Measurements from ENCODE around the gene GAD1. TPM values are rescaled to one million over a fixed set of nuclear protein-coding genes. Genes with fewer than 3 reads are reported as not detected.

Gene GAD1
- total RNA-seq, 1 donor from 2014 or later, result 5.3 TPM

DNA sequence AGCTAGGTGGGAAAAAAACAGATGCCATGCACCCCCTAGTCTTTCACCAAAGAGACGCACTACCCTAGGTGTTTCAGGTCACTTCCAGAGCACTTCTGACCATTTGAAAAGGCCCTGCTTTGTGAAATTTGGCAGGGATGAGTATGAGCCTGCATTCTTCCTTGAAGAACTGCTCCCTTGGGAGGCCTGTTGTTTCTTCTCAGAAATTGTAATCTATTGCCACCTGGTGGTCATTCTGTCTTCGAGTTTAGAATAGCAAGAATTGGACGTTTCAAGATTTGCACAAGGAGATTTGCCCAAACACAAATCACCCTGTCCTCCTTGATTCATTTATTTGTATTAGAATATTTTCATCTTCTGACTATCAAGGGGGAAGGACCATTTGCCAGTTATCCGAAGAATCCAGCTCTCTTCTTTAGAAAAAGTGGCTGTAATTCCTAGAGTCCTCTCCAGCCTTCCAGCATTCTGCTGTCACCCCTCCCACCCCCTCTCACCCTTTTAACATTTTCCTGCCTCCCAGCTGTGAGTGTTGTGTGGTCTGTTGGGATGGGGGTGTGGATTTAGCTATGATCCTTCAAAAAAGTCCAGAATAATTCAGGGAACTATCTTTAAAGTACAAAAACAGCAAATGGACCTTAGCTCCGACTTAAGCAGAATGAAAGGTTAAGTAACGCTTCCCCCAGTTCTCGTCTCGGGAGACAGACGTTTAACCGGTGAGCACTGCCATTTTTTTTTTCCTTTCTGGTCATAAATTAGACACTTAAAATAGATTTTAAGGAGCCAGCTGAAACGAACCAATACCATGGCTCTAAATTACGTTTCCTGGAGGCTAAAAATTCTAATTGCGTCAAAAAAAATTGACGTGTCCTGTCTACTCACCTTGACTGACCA lies 3.7 kb upstream of the GAD1 start:
- DNase-seq (ENCODE audit: low spot score), result no peak
- peaks cover 3% of the 10 kb centered on the region for H3K36me3 Mint-ChIP-seq (ENCODE audit: low read depth)
- H3K27ac Mint-ChIP-seq, result no peak overlapping the region
- H3K27me3 Mint-ChIP-seq (ENCODE audit: insufficient read depth), result peaks cover 67% of the 10 kb centered on the region
- H3K9me3 Mint-ChIP-seq, result no peaks in the 10 kb centered on the region
- no peak overlapping the region for H3K4me3 Mint-ChIP-seq
- intact Hi-C loops (cut with micrococcal nuclease), result loop anchor here (1.0 to 2.0 kb wide), 6 partner anchors 42 to 489 kb away; partner anchors contain the start of gene ERICH2
- peaks cover 21% of the 10 kb centered on the region for H3K4me1 Mint-ChIP-seq (ENCODE audit: low read depth)

DNA sequence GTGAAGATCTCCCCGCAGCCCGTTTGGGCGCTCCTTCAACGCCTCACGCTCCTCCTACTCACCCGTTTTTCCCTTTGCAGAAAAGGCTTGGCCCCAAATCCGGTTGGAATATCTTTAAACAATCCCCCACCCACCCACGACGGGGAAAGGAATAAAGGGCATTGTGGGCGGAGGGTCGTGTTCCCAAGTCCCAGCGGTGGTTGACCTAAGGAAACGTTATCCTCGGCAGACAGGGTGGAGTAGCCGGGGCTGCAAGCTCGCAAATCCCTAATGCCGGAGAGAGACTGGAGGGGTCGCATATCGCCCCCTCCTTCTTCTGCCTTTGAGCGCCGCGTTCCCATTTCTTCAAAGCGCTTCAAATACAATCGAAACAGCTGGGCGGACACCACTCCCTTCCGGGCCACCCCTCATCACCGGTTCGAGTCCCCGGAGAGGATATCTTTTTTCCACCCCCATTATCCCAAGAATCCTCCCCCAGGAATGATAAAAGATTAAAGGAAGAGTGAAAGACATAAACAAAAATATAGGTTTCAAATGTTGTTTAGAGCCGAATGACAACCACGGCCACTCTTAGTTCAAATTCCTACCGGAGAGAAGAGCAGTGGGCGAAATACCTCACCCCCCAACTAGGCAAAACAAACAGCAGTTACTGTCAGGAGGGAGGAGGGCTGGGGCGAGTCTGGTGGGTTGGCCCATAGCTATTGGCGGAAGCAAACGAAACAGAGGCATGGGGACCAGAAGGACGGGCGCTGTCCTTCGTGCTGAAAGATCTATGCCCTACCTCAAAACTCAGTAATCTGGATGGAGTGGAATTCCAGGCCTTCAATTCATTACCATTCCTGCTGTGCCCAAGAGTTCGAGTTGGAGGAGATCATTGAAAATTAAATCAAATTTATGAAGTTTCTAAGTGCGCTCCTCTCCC lies 2.8 kb upstream of the GAD1 start:
- intact Hi-C loops (cut with micrococcal nuclease), result loop anchor here (2.0 kb wide), 1 partner anchor 43 kb away; the partner anchor contains the start of gene ERICH2
- H3K4me3 Mint-ChIP-seq, result peak overlapping the region; percentile 5
- peaks cover 3% of the 10 kb centered on the region for H3K36me3 Mint-ChIP-seq (ENCODE audit: low read depth)
- DNase-seq (ENCODE audit: low spot score), result no peak
- no peaks in the 10 kb centered on the region for H3K9me3 Mint-ChIP-seq
- H3K4me1 Mint-ChIP-seq (ENCODE audit: low read depth), result peaks cover 28% of the 10 kb centered on the region
- H3K27ac Mint-ChIP-seq, result peak overlapping the region; percentile 48
- peaks cover 71% of the 10 kb centered on the region for H3K27me3 Mint-ChIP-seq (ENCODE audit: insufficient read depth)

- no peak for DNase-seq (ENCODE audit: low spot score)
- Mint-ChIP-seq H3K27me3 (ENCODE audit: insufficient read depth) (peaks cover 78% of the 10 kb centered on the region), H3K36me3 (ENCODE audit: low read depth) (peaks cover 3% of the 10 kb centered on the region), H3K4me3 (no peak overlapping the region), H3K4me1 (ENCODE audit: low read depth) (peaks cover 29% of the 10 kb centered on the region), H3K27ac (peak overlapping the region; percentile 38), H3K9me3 (no peaks in the 10 kb centered on the region)
- intact Hi-C loops (cut with micrococcal nuclease), result loop anchor here (1.0 to 5.0 kb wide), 3 partner anchors 99 to 1288 kb away; partner anchors contain the start of genes DLX2 and SP5
Measured at GRCh38 chr2:170814533-170815230, 2.0 kb upstream of the GAD1 start.

DNA sequence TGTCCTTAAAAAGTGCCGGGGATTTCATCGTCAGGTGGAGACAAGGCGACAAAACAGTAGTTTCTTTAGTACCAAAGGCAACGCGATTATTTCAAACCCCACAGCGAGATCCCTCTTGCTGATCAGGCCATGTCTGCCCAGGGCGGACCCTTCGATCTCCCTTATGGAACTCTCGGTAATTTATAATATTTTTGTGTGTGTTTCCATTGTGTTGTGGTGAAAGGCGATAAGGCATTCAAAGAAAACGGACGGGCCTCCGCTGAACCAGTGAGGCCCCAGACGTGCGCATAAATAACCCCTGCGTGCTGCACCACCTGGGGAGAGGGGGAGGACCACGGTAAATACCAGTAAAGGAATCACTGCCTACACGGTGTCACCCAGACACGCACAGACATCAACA lies 1.4 kb upstream of the GAD1 start:
- peaks cover 80% of the 10 kb centered on the region for H3K27me3 Mint-ChIP-seq (ENCODE audit: insufficient read depth)

DNA sequence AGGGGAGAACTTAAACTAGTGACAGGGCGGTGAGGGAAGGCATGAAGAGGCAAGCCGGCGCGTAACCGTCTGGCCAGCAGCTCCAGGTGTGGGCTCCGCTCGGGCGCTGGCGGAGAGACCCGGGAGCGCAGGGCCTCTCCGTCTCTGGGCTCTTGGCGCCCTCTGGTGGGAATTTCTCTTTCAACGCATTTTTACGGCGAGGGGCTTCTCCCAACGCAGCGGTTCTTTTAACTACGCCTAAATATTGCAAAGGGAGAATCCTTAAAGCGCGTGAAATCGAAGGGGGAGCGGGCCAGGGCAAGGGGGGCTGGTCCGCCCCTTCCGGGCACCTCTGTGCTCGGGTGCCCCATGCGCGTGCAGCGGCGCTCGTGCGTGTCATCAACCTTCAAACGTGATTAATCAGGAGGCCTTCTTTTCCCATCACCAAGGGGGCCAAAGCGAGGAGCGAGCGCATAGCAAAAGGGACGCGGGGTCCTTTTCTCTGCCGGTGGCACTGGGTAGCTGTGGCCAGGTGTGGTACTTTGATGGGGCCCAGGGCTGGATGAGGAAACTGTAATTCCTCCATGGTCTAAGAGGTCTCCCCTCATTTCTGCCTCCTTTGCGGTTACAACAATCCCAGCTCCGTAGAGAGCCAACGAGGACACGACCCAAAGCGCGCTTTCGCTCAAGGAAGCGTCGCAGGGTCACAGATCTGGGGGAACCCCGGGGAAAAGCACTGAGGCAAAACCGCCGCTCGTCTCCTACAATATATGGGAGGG lies 762 bp upstream of the GAD1 start:
- peak overlapping the region; percentile 77 for H3K27ac Mint-ChIP-seq
- peak overlapping the region; percentile 79 for H3K4me3 Mint-ChIP-seq
- peaks cover 5% of the 10 kb centered on the region for H3K36me3 Mint-ChIP-seq (ENCODE audit: low read depth)
- peaks cover 83% of the 10 kb centered on the region for H3K27me3 Mint-ChIP-seq (ENCODE audit: insufficient read depth)
- intact Hi-C loops (cut with micrococcal nuclease), result loop anchor here (1.0 to 5.0 kb wide), 6 partner anchors 57 to 1286 kb away; partner anchors contain the start of genes DLX2 and SP5
- no peaks in the 10 kb centered on the region for H3K9me3 Mint-ChIP-seq
- peaks cover 35% of the 10 kb centered on the region for H3K4me1 Mint-ChIP-seq (ENCODE audit: low read depth)
- DNase-seq (ENCODE audit: low spot score), result peak; percentile 54

More for the DNA sequence above, 1.4 kb upstream of the GAD1 start:
- H3K27ac Mint-ChIP-seq, result peak overlapping the region; percentile 77
- DNase-seq (ENCODE audit: low spot score), result no peak
- peaks cover 29% of the 10 kb centered on the region for H3K4me1 Mint-ChIP-seq (ENCODE audit: low read depth)
- no peaks in the 10 kb centered on the region for H3K9me3 Mint-ChIP-seq
- peaks cover 3% of the 10 kb centered on the region for H3K36me3 Mint-ChIP-seq (ENCODE audit: low read depth)
- H3K4me3 Mint-ChIP-seq, result peak overlapping the region; percentile 70
- intact Hi-C loops (cut with micrococcal nuclease), result loop anchor here (1.0 to 5.0 kb wide), 3 partner anchors 100 to 1287 kb away; partner anchors contain the start of genes DLX2 and SP5

DNA sequence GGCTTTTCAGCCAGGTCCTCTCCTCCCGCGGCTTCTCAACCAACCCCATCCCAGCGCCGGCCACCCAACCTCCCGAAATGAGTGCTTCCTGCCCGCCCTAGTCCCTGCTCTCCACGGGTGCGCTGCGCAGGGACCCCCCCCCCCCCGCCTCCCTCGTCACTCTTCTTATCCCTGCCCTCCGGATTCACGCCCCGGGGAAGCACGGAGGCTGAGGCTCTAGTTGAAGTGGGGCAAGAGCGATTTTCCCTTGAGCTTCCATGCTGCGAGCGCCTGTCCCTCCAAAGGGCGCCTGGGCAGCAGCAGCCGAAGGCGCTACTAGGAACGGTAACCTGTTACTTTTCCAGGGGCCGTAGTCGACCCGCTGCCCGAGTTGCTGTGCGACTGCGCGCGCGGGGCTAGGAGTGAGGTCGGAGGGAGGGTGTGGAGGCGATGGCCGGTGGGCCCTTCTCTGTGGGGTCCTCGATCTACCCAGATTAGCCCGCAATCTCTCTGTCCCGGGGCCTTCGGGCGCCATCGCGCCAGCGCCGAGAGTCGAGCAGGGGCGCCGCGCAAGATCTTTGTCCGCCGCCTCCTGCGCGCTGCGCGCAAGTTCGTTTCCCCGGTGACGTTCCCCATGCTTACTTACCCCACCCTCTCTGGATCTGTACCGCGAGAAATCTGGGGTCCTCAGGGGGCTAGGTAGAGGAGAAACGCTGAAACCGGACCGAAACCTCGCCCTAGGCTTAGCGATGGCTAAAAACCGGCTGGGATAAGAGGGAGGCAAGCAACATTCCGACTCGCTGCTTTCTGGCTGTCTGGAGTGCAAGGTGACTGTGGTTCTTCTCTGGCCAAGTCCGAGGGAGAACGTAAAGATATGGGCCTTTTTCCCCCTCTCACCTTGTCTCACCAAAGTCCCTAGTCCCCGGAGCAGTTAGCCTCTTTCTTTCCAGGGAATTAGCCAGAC lies 677 bp downstream of the GAD1 start:
- no peak for DNase-seq (ENCODE audit: low spot score)
- Mint-ChIP-seq H3K4me3 (peak overlapping the region; percentile 79), H3K27me3 (ENCODE audit: insufficient read depth) (peaks cover 91% of the 10 kb centered on the region), H3K36me3 (ENCODE audit: low read depth) (peaks cover 5% of the 10 kb centered on the region), H3K27ac (peak overlapping the region; percentile 40), H3K9me3 (no peaks in the 10 kb centered on the region), H3K4me1 (ENCODE audit: low read depth) (peaks cover 40% of the 10 kb centered on the region)
- intact Hi-C loops (cut with micrococcal nuclease), result loop anchor here (2.0 to 5.0 kb wide), 3 partner anchors 55 to 1285 kb away; partner anchors contain the start of gene DLX2

DNA sequence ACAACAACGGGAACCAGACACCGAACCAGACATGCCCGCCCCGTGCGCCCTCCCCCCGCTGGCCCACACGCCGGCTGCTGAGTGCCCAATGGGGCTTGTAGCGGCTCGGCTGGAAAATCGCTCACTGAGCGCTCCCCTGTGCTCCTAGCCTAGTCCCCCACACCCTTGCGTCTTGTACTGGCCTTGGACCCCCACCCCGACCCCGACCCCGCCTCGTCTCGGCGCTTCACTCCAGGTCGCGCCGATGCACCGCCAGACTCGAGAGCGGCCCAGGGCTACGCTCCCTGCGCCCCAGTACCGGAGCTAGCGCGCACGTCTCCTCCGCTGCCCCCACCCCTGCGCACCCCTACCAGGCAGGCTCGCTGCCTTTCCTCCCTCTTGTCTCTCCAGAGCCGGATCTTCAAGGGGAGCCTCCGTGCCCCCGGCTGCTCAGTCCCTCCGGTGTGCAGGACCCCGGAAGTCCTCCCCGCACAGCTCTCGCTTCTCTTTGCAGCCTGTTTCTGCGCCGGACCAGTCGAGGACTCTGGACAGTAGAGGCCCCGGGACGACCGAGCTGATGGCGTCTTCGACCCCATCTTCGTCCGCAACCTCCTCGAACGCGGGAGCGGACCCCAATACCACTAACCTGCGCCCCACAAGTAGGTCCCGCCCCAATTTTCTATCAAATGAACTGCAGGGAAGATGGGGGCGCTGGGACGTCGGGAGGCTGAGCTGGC lies 1.5 kb downstream of the GAD1 start:
- Mint-ChIP-seq H3K4me3 (peak overlapping the region; percentile 79), H3K9me3 (no peaks in the 10 kb centered on the region), H3K4me1 (ENCODE audit: low read depth) (peaks cover 46% of the 10 kb centered on the region), H3K36me3 (ENCODE audit: low read depth) (peaks cover 5% of the 10 kb centered on the region), H3K27me3 (ENCODE audit: insufficient read depth) (peaks cover 92% of the 10 kb centered on the region), H3K27ac (peak overlapping the region; percentile 44)
- DNase-seq (ENCODE audit: low spot score), result no peak
- intact Hi-C loops (cut with micrococcal nuclease), result loop anchor here (5.0 kb wide), 2 partner anchors 1264 to 1284 kb away; partner anchors contain the start of gene DLX2

GRCh38 chr2:170818752-170819470 lies 2.2 kb downstream of the GAD1 start:
- intact Hi-C loops (cut with micrococcal nuclease), result loop anchor here (5.0 kb wide), 2 partner anchors 1263 to 1283 kb away; partner anchors contain the start of gene DLX2
- no peak for DNase-seq (ENCODE audit: low spot score)
- Mint-ChIP-seq H3K27ac (peak overlapping the region; percentile 44), H3K4me3 (peak overlapping the region; percentile 79), H3K9me3 (no peaks in the 10 kb centered on the region), H3K27me3 (ENCODE audit: insufficient read depth) (peaks cover 87% of the 10 kb centered on the region), H3K4me1 (ENCODE audit: low read depth) (peaks cover 42% of the 10 kb centered on the region), H3K36me3 (ENCODE audit: low read depth) (peaks cover 5% of the 10 kb centered on the region)

DNA sequence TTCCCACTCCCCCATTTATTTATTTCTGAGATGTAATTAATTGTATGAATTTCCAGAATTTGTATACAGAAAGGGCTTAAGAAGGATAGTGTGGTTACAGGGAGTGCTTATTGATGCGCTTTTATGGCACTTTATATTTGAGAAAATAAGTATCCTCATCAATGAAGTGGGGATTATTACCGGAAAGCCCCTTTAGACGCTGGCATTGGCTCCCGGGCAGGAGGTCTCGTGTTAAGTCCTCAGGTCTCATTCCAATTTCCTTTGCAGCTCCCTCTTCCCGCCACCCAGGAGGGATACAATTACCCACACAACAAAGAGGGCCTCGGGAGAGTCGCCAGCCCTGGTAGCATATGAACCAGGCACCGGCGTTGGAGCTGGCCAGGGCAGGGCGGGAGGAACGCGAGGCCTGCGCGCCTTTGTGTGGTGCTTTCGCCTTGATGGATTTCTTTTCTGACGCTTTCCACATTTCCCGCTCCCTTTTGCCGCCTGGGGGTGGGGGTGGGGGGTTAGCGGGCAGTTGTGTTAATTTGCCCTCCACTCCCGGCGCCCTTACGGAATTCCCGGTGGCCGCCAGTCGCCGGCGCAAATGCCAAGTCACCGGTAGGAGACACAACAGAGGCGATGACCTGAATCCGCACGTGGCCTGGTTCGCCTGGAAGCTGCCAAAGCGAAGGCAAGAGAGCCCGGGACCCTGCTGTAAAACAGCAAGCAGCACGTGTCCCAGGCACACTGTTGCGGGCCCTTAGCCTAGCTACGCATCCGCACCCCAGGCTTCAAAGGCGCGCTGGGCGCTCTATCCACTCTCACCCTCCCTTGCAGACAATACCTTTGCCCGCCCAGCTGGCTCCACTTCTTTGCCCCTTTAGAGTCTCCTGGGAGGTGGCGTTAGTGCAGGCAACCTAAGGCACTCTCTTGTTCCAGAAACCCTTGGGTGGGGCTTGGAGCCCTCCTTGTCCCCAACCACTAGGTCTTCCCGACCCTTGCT lies 3.3 kb downstream of the GAD1 start:
- Mint-ChIP-seq H3K36me3 (ENCODE audit: low read depth) (peaks cover 5% of the 10 kb centered on the region), H3K27me3 (ENCODE audit: insufficient read depth) (peaks cover 87% of the 10 kb centered on the region), H3K4me1 (ENCODE audit: low read depth) (peaks cover 38% of the 10 kb centered on the region), H3K9me3 (no peaks in the 10 kb centered on the region), H3K4me3 (peak overlapping the region; percentile 68), H3K27ac (no peak overlapping the region)
- intact Hi-C loops (cut with micrococcal nuclease), result loop anchor here (5.0 kb wide), 2 partner anchors 1262 to 1282 kb away; partner anchors contain the start of gene DLX2
- no peak for DNase-seq (ENCODE audit: low spot score)

All from activated T-helper 1 cell treated with anti-CD3 and anti-CD28 coated beads, Interleukin-12 subunit alpha, Interleukin-12 subunit beta, Interleukin-2, Interleukin-4 antibody, amounts not matched to agents 30 ng/mL and 10 ng/mL and 1 ng/mL, durations not matched to agents 14 hours and 24 hours and 36 hours (primary cell).